Osteoblast (primary cell): ENCODE measurements around the gene ABCC4. TPM values are rescaled to one million over a fixed set of nuclear protein-coding genes. Genes with fewer than 3 reads are reported as not detected.
A peak's percentile ranks its signal among the peaks of the same experiment; 100 is the strongest.

Experiments
- DNase-seq: peaks from one replicate; pipeline ENCODE4 v3.0.0; 2011; ENCODE audit warnings: low spot score, mixed read lengths; ENCODE audit not compliant: insufficient read length; ENCODE audit errors: missing footprints
- H2AFZ ChIP-seq: 2 replicates; pipeline ENCODE4 v1.6.0; 2011; ENCODE audit warnings: mild to moderate bottlenecking, low read length
- H3K27ac ChIP-seq: 2 replicates; pipeline ENCODE4 v1.5.1; 2011; ENCODE audit warnings: mild to moderate bottlenecking, low read depth, low read length, moderate library complexity
- H3K27me3 ChIP-seq: 2 replicates; pipeline ENCODE4 v1.6.0; 2012; ENCODE audit warnings: mild to moderate bottlenecking, control low read depth, inconsistent platforms, low read length, moderate library complexity; ENCODE audit not compliant: insufficient read depth
- H3K36me3 ChIP-seq: 2 replicates; pipeline ENCODE4 v1.5.1; 2011; ENCODE audit warnings: mild to moderate bottlenecking, low read length, control low read depth, moderate library complexity; ENCODE audit not compliant: insufficient read depth
- H3K4me1 ChIP-seq: 2 replicates; pipeline ENCODE4 v1.5.1; 2011; ENCODE audit warnings: mild to moderate bottlenecking, low read length, control low read depth, moderate library complexity; ENCODE audit not compliant: insufficient read depth
- H3K4me2 ChIP-seq: 2 replicates; pipeline ENCODE4 v1.6.0; 2011; ENCODE audit warnings: mild to moderate bottlenecking, low read length; ENCODE audit not compliant: insufficient read depth
- H3K4me3 ChIP-seq: fragments of 200-600 bp; sonication (generic); 3 replicates; pipeline ENCODE4 v1.5.1; 2012; ENCODE audit warnings: mild to moderate bottlenecking, low read length, inconsistent platforms; ENCODE audit not compliant: insufficient read depth
- H3K79me2 ChIP-seq: 2 replicates; pipeline ENCODE4 v1.6.0; 2012; ENCODE audit warnings: mild to moderate bottlenecking, low read length, control low read depth, inconsistent platforms; ENCODE audit not compliant: insufficient read depth
- H3K9me3 ChIP-seq: 2 replicates; pipeline ENCODE4 v1.5.1; 2011; ENCODE audit warnings: low read depth, low read length, control low read depth
- H4K20me1 ChIP-seq: 2 replicates; pipeline ENCODE4 v1.6.0; 2012; ENCODE audit warnings: mild to moderate bottlenecking, low read length, control low read depth; ENCODE audit not compliant: insufficient read depth
- CTCF ChIP-seq: IDR thresholded peaks from 2 replicates; pipeline ENCODE4 v1.5.1; 2011; ENCODE audit warnings: mild to moderate bottlenecking, low read depth, low read length, moderate library complexity; ENCODE audit errors: extremely low read depth
- total RNA-seq: library from RNA; depleted of rRNA; stranded (reverse); fragments of >200 nt; gene quantifications from 2 replicates; pipeline ENCODE4 v1.2.3, GENCODE V29; 2012

Gene ABCC4
- total RNA-seq, 1 donor = 27.5 TPM

GRCh38 chr13:95049772-95050171 is 251.5 kb downstream of the ABCC4 start:
- Histone ChIP-seq H3K4me1 (no peaks in the 10 kb centered on the region), H3K4me3 (no peak overlapping the region), H3K27ac (no peak overlapping the region), H2AFZ (no peak overlapping the region), H4K20me1 (no peaks in the 10 kb centered on the region), H3K9me3 (no peaks in the 10 kb centered on the region), H3K36me3 (no peaks in the 10 kb centered on the region), H3K79me2 (no peaks in the 10 kb centered on the region), H3K27me3 (no peaks in the 10 kb centered on the region), H3K4me2 (no peak overlapping the region)
- no peak for TF ChIP-seq CTCF
- DNase-seq = no peak

GRCh38 chr13:95044452-95045205 is 256.6 kb downstream of the ABCC4 start:
- no peak for DNase-seq
- H2AFZ ChIP-seq = no peak overlapping the region
- no peak overlapping the region for H3K4me2 ChIP-seq
- H3K27me3 ChIP-seq = no peaks in the 10 kb centered on the region
- no peak for TF ChIP-seq CTCF
- H4K20me1 ChIP-seq = no peaks in the 10 kb centered on the region
- H3K36me3 ChIP-seq = no peaks in the 10 kb centered on the region
- H3K79me2 ChIP-seq = no peaks in the 10 kb centered on the region
- peaks cover 3% of the 10 kb centered on the region for H3K4me1 ChIP-seq
- H3K27ac ChIP-seq = no peak overlapping the region
- no peaks in the 10 kb centered on the region for H3K9me3 ChIP-seq
- no peak overlapping the region for H3K4me3 ChIP-seq

GRCh38 chr13:95039415-95039814 is 261.8 kb downstream of the ABCC4 start:
- H3K4me1 ChIP-seq = peaks cover 4% of the 10 kb centered on the region
- H3K4me3 ChIP-seq = no peak overlapping the region
- H3K79me2 ChIP-seq = no peaks in the 10 kb centered on the region
- no peaks in the 10 kb centered on the region for H3K9me3 ChIP-seq
- peak; percentile 58 for DNase-seq
- no peak overlapping the region for H3K27ac ChIP-seq
- H2AFZ ChIP-seq = no peak overlapping the region
- no peak for TF ChIP-seq CTCF
- no peaks in the 10 kb centered on the region for H4K20me1 ChIP-seq
- H3K36me3 ChIP-seq = no peaks in the 10 kb centered on the region
- H3K27me3 ChIP-seq = no peaks in the 10 kb centered on the region
- H3K4me2 ChIP-seq = no peak overlapping the region

GRCh38 chr13:95038949-95039348 is 262.3 kb downstream of the ABCC4 start:
- H3K4me2 ChIP-seq = no peak overlapping the region
- TF ChIP-seq CTCF = no peak

More at GRCh38 chr13:95038949-95039348, 262.3 kb downstream of the ABCC4 start:
- no peak for DNase-seq
- H2AFZ ChIP-seq = no peak overlapping the region
- H3K36me3 ChIP-seq = no peaks in the 10 kb centered on the region
- no peaks in the 10 kb centered on the region for H3K9me3 ChIP-seq
- H3K79me2 ChIP-seq = no peaks in the 10 kb centered on the region
- H3K27me3 ChIP-seq = no peaks in the 10 kb centered on the region
- H3K27ac ChIP-seq = no peak overlapping the region
- no peak overlapping the region for H3K4me3 ChIP-seq
- no peaks in the 10 kb centered on the region for H4K20me1 ChIP-seq
- H3K4me1 ChIP-seq = peaks cover 4% of the 10 kb centered on the region
